B cell (primary cell): ENCODE measurements around the gene ALOX5AP.

Source experiments
- CTCF ChIP-seq: fragments of 200-600 bp; IDR thresholded peaks from one replicate; pipeline ENCODE4 v1.8.0; 2022; ENCODE audit warnings: antibody characterized with exemption, mild to moderate bottlenecking
- EZH2 ChIP-seq: IDR thresholded peaks from 2 replicates; pipeline ENCODE4 v1.6.1; 2012; ENCODE audit warnings: borderline replicate concordance, low read depth, mild to moderate bottlenecking, moderate library complexity, low read length; ENCODE audit not compliant: insufficient read depth, poor library complexity, severe bottlenecking

GRCh38 chr13:30785191-30785850 lies 50.0 kb downstream of the ALOX5AP start:
- TF ChIP-seq CTCF (no peak), EZH2 (no peak)
